ENCODE results near the gene IQSEC1.

DNA sequence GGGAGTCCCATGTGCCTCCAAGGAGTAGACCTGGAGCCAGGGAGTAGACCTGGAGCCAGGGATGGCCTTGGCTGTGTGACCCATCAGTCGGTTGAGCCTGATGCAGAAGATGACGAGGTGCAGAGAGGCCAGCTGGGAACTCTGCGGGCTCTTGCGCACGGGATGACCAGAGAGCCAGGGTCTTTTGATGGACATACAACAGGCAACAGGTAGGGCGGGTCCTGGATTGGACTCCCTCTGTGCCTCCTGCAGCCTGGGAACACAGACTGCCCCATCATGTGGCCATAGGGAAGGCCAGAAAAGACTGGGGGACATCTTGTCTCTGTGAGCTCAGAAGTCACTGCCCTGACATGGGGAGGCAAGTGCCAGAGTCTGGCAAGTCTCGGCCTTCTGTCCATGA lies 164.4 kb downstream of the IQSEC1 start:
- no peak for TF ChIP-seq MXI1 (IDR thresholded peaks at IDR 0.05; ENCODE audit: low read depth, low read length)
- no peak for TF ChIP-seq CHD4 (IDR thresholded peaks at IDR 0.05)
- TF ChIP-seq, protein P1, sequence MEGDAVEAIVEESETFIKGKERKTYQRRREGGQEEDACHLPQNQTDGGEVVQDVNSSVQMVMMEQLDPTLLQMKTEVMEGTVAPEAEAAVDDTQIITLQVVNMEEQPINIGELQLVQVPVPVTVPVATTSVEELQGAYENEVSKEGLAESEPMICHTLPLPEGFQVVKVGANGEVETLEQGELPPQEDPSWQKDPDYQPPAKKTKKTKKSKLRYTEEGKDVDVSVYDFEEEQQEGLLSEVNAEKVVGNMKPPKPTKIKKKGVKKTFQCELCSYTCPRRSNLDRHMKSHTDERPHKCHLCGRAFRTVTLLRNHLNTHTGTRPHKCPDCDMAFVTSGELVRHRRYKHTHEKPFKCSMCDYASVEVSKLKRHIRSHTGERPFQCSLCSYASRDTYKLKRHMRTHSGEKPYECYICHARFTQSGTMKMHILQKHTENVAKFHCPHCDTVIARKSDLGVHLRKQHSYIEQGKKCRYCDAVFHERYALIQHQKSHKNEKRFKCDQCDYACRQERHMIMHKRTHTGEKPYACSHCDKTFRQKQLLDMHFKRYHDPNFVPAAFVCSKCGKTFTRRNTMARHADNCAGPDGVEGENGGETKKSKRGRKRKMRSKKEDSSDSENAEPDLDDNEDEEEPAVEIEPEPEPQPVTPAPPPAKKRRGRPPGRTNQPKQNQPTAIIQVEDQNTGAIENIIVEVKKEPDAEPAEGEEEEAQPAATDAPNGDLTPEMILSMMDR (IDR thresholded peaks at IDR 0.05 in 2 of 3, conservative IDR thresholded peaks at IDR 0.05 in 1 of 3; ENCODE audit: control insufficient read depth in 2 of 3, extremely low read depth in 1 of 3, insufficient read depth in 1 of 3, low read depth in 3 of 3, low read length in 3 of 3): no peak
- no peak for TF ChIP-seq ZNF207 (IDR thresholded peaks at IDR 0.05; ENCODE audit: borderline replicate concordance)
- no peak for TF ChIP-seq SP1 (IDR thresholded peaks at IDR 0.05; ENCODE audit: low read depth, low read length)
- no peak for TF ChIP-seq FOXM1 (IDR thresholded peaks at IDR 0.05; ENCODE audit: low read depth, low read length)
- TF ChIP-seq NR2F1 (conservative IDR thresholded peaks at IDR 0.05): no peak
- no peak for TF ChIP-seq SRF (IDR thresholded peaks at IDR 0.05; ENCODE audit: low read depth in 2 of 2, low read length in 2 of 2)
- no peak for TF ChIP-seq TAF1 (IDR thresholded peaks at IDR 0.05; ENCODE audit: borderline replicate concordance, low read depth, low read length)

Data from GM12878 (cell line).